ENCODE results near the gene TENT5D.
"Not testable (repeated sequence)": the region's sequence is repeated elsewhere in the genome, so short reads cannot be mapped to it uniquely, and the experiment has no call there.

The TENT5D gene

DNA sequence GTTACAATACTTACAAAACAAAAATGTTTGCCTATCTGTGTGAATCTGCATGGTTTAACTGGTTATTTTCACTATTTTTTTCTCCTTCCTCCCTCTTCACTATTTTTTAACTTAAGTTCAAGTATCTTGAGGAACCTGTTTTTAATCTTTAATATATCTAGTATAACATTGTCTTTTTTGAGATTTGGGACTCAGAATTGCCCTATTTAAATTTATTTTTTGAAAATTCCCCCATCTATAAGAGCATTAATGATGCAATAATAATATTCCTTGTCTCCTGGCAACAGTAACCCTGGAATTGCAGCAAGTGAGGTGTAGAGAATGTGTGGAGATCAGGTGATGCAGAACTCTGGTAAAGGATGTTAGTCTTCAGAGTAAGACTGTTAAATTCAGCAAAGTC is at the start of gene TENT5D:
Gene TENT5D, plus strand, starts transcription at position 301 of the 400 bp plus-strand sequence. CDS start 22,093 bp downstream, outside the sequence.
- DNase-seq, result no peak

GRCh38 chrX:80385651-80386050 is 34.6 kb upstream of the TENT5D start:
- not testable (repeated sequence) for DNase-seq

DNA sequence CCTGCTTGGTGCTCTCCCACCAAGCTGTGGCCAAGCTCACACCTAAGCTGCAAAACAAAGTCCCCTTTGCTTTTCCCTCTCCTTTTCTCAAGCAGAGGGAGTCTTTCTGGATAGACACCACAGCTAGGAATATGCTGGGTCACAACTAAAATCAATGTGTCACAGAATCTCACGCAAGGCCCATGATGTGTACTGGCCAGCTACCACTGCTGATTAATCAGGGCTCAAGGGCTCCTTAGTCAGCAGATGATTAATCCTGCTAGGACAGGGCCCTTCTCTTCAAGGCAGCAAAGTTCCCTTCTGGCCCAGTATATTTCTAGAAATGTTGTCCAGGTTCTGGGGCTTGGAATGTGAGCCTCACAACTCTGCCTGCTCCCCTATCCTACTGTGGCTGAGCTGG is 32.0 kb upstream of the TENT5D start:
- no peak for DNase-seq

GRCh38 chrX:80412042-80412441 is 8.2 kb upstream of the TENT5D start:
- DNase-seq, result no peak

GRCh38 chrX:80423000-80423399 is 2.8 kb downstream of the TENT5D start:
- DNase-seq, result no peak

DNA sequence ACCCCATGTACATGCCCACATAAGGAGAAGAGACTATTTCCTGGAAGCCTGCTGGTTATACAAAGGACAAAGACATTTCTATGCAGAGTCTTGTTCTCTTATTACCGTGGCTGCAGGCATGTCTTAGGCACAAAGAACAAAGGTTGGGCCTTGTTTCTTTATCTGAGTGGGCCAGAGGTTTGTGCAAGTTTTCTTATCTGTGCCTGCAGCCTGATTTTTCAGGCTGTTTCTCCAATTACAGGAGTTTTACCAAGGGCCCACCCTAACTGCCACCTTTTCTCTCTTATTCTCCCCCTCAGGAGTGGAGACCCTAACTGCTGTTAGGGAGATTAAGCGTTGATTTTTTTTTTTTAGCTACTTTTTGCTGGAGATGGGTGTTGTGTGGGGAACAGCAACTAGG is 3.5 kb downstream of the TENT5D start:
- DNase-seq, result no peak

DNA sequence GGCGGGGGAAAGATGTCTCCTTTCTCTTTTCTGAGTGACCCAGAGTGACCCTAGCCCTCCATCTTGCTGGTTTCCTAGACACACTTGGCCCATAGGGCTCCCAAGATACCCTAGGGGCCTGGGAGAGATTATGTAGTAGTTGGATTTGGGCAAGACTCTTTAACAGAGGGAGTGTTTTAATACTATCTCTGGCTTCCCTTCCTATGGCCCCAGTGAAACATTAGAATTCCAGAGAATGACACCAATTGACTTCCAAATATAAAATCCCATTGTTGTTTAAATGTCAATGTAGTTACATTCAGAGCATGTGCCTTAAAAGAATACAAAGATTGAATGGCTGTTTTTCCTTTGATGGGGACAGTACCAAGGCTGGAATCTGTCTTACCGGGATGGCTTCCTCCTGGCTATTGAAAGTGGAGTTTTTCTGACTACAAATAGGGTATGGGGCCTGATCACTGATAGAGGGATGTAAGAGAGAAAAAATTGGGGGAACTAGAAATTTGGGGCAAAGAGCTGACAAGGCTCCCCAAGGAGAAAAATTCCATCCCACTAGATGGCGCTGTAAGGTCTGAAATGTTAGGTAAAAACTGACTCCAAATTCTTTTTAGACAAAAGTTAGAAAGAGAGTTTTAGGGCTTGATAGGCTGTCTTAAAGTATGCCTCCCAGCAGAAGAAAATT is 10.7 kb downstream of the TENT5D start:
- no peak for DNase-seq

GRCh38 chrX:80431505-80431832 is 11.2 kb downstream of the TENT5D start:
- no peak for DNase-seq

DNA sequence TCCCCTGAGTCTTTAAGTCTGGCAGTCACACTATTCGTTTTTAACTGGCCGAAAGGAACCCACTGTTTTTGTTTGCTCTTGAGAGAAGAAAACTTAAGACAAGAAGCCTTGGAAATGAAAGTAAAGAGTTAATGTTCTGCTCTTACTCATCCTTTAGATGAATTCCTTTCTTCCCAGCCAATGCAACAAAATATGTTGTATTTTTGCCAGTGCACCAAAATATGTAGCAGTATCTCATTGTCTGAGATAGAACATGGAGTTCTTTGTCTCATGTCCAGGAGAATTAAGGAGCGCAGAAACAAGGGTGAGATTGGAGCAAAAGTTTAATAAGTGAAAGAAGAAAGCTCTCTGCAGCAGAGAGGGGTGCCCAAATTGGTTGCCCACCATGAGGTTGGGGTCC is 12.2 kb downstream of the TENT5D start:
- DNase-seq, result no peak

DNA sequence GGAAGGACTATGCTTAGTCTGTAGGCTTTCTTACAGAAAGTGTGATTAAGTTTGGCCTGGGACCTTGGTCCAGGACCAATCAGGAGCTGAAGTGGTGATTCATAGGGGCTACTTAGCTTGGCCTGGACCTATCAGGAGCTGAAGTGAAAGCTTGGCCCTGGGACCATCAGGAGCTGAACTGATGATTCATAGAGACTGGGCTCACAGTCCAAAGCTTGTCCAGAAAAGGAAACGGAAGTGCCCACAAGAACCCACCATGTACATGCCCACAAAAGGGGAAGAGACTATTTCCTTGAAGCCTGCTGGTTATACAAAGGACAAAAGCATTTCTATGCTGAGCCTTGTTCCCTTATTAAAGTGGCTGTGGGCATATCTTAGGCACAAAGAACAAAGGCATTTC is 12.6 kb downstream of the TENT5D start:
- no peak for DNase-seq

DNA sequence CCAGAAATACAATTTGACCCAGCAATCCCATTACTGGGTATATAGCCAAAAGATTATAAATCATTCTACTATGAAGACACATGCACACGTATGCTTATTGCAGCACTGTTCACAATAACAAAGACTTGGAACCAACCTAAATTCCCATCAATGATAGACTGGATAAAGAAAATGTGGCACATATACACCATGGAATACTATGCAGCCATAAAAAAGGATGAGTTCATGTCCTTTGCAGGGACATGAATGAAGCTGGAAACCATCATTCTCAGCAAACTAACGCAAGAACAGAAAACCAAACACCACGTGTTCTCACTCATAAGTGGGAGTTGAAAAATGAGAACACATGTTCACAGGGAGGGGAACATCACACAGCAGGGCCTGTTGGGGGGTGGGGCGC is 47.9 kb downstream of the TENT5D start:
- DNase-seq, result not testable (repeated sequence)

DNA sequence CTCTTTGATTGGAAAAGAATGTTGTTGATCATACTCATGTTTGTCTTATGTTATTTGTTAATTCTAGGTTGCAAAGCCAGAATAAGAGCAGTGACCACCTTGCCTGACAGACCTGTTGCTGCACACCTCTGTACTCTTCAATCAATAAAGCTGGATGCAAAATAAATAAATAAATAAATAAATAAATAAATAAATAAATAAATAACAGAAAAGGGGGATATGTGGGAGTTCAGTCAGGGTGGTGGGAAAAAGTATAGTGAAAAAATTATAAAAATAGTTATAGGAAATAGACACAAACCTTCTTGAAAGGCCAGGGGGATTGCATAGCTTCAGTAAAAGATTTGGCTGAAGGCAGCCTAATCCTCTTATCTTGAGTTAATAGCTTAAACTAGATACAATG is 51.3 kb downstream of the TENT5D start:
- DNase-seq, result no peak

DNA sequence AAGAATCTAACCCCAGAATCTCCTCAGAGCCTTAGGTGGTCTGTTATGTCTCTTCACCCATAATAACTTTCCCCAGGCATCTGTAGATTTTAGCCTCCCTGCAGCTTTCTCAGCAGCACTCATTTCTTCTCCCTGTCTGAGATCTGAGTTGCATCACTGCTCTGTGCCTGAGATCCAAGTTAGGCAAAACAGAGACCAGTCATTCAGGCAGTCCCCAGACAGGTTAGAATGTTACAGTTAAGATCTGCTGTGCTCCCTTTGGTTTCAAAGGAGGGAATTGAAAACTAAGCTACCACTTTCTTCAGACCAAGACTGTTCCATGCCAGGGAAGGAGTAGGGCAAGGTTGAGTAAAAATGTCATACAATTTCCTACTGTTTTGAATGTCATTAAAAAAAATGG is 65.3 kb downstream of the TENT5D start:
- DNase-seq, result no peak

DNA sequence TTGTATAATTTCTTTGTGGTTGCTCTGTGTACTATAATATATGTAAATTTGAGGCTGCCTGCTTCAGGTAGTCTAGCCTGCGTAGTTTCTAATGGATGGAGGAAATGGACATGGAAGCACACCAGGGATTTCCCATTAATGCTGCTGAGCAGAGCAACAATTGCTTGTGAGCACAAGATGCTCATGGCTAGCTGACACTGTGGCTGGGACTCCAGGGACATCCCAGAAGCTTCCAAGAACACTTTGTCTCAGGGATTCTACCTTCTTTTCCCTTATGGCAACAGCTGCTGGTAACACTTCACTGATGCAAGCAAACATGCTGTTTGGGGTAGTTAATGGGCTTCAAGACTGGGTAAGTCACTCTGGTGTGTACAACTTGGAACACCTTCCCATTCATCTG is 66.1 kb downstream of the TENT5D start:
- no peak for DNase-seq

GRCh38 chrX:80489166-80489565 is 68.9 kb downstream of the TENT5D start:
- DNase-seq, result no peak

All from NCI-H774 (cell line).